ENCODE data around the gene STX11. TPM values are rescaled to one million over a fixed set of nuclear protein-coding genes. Genes with fewer than 3 reads are reported as not detected.

The STX11 gene
- total RNA-seq (0.98 and 2.1 TPM in 2 replicates), polyA plus RNA-seq (0.20 and 1.6 TPM in 2 replicates)

GRCh38 chr6:144149894-144150709, at the start of gene STX11:
STX11 (plus strand) TSS chr6:144150517; CDS start chr6:144186628, 36,111 bp downstream.
- Histone ChIP-seq H3K36me3 (no peaks in the 10 kb centered on the region), H3K4me1 (ENCODE audit: low read depth) (no peaks in the 10 kb centered on the region), H3K9me3 (ENCODE audit: low read depth) (no peaks in the 10 kb centered on the region), H3K4me3 (peak within 1 kb of the TSS; percentile 99), H3K27ac (no peak within 1 kb of the TSS), H3K27me3 (peaks cover 52% of the 10 kb centered on the region)
- DNase-seq (ENCODE audit: low read depth in 1 of 2, low spot score in 1 of 2): peak; percentile 39 to 71
- TF ChIP-seq CTCF (IDR thresholded peaks at IDR 0.05; ENCODE audit: low read depth, low read length): no peak

GRCh38 chr6:144103026-144103563, 47.2 kb upstream of the STX11 start:
- Histone ChIP-seq H3K4me3 (no peak overlapping the region), H3K9me3 (ENCODE audit: low read depth) (no peaks in the 10 kb centered on the region), H3K27ac (no peak overlapping the region), H3K36me3 (no peaks in the 10 kb centered on the region), H3K27me3 (no peaks in the 10 kb centered on the region), H3K4me1 (ENCODE audit: low read depth) (peaks cover 4% of the 10 kb centered on the region)
- no peak for DNase-seq (ENCODE audit: low read depth in 1 of 2, low spot score in 1 of 2)
- no peak for TF ChIP-seq CTCF (IDR thresholded peaks at IDR 0.05; ENCODE audit: low read depth, low read length)

GRCh38 chr6:144104488-144104887, 45.8 kb upstream of the STX11 start:
- Histone ChIP-seq H3K9me3 (ENCODE audit: low read depth) (no peaks in the 10 kb centered on the region), H3K27me3 (no peaks in the 10 kb centered on the region), H3K36me3 (no peaks in the 10 kb centered on the region), H3K4me1 (ENCODE audit: low read depth) (peaks cover 4% of the 10 kb centered on the region), H3K4me3 (no peak overlapping the region), H3K27ac (no peak overlapping the region)
- no peak for TF ChIP-seq CTCF (IDR thresholded peaks at IDR 0.05; ENCODE audit: low read depth, low read length)
- DNase-seq (ENCODE audit: low read depth in 1 of 2, low spot score in 1 of 2): no peak

GRCh38 chr6:144104898-144105487, 45.3 kb upstream of the STX11 start:
- peaks cover 4% of the 10 kb centered on the region for H3K4me1 ChIP-seq (ENCODE audit: low read depth)
- H3K9me3 ChIP-seq (ENCODE audit: low read depth): no peaks in the 10 kb centered on the region
- no peaks in the 10 kb centered on the region for H3K36me3 ChIP-seq
- no peaks in the 10 kb centered on the region for H3K27me3 ChIP-seq
- no peak overlapping the region for H3K4me3 ChIP-seq
- TF ChIP-seq CTCF (IDR thresholded peaks at IDR 0.05; ENCODE audit: low read depth, low read length): peak; percentile 55
- no peak overlapping the region for H3K27ac ChIP-seq
- DNase-seq (ENCODE audit: low read depth in 1 of 2, low spot score in 1 of 2): peak; percentile 84 to 86

GRCh38 chr6:144106206-144106605, 44.1 kb upstream of the STX11 start:
- no peaks in the 10 kb centered on the region for H3K27me3 ChIP-seq
- DNase-seq (ENCODE audit: low read depth in 1 of 2, low spot score in 1 of 2): peak in 1 of 2 donors; percentile 37
- no peak for TF ChIP-seq CTCF (IDR thresholded peaks at IDR 0.05; ENCODE audit: low read depth, low read length)

More at GRCh38 chr6:144106206-144106605, 44.1 kb upstream of the STX11 start:
- Histone ChIP-seq H3K4me1 (ENCODE audit: low read depth) (peaks cover 4% of the 10 kb centered on the region), H3K27ac (no peak overlapping the region), H3K9me3 (ENCODE audit: low read depth) (no peaks in the 10 kb centered on the region), H3K4me3 (no peak overlapping the region), H3K36me3 (no peaks in the 10 kb centered on the region)

Data from cardiac muscle cell (in vitro differentiated cells and primary cell).